Measurements from ENCODE around the gene LINGO1.

DNA sequence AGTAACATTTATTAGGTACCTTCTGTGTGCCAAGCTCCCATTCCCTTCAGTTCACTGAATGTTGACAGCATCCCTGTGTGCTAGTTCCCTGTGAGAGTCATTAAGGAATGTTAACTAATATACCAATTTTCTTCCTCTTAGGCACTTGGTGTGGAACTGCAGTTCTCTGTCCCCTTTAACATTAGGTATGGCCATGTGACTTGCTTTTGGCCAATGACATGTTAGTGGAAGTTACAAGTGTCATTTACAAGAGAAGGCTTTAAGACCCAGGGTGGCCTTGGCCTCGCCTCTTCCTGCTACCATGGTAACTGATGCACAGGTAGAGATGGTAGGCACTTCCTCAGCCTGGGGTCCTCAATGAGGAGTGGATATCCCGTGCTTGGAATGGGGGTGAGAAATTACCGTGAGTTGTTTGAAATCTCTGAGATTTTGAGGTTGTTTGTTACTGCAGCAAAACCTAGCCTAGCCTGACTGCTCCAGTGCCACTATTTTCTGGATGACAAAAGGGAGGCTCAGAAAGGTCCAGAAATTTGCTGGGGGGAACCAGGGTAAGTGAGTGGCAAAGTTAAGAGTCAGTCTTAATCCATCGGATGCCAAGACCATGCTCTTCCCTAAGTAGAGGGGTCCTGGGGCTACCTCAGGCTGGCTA, 21.2 kb upstream of the LINGO1 start:
- no peak for TF ChIP-seq POLR2A (IDR thresholded peaks at IDR 0.05; ENCODE audit: low read depth, low read length)
- TF ChIP-seq CTCF (IDR thresholded peaks at IDR 0.05; ENCODE audit: extremely low read depth in 1 of 2, insufficient read depth in 1 of 2, low read depth in 1 of 2, low read length in 2 of 2) = no peak
- no peak for TF ChIP-seq FOS (IDR thresholded peaks at IDR 0.05; ENCODE audit: borderline replicate concordance, insufficient read depth, low read length)
- no peak for TF ChIP-seq POLR2AphosphoS5 (IDR thresholded peaks at IDR 0.05; ENCODE audit: insufficient read depth, low read depth, low read length)

All from endothelial cell of umbilical vein (primary cell).